Suprapubic skin (tissue), 4 donors: Measurements from ENCODE around the gene CADM2. TPM values are rescaled to one million over a fixed set of nuclear protein-coding genes. Genes with fewer than 3 reads are reported as not detected.

ENCODE experiments used
- DNase-seq, 2 donors: peaks; one replicate each; pipeline ENCODE4 v3.0.0-alpha.2; 2019; ENCODE audit warnings: low spot score in 2 of 2
- H3K27ac ChIP-seq: fragments of 200-600 bp; sonication (generic); one replicate; pipeline ENCODE4 v1.5.1; 2019
- H3K27me3 ChIP-seq: fragments of 200-600 bp; sonication (generic); one replicate; pipeline ENCODE4 v1.5.1; 2019
- H3K36me3 ChIP-seq: fragments of 200-600 bp; sonication (generic); one replicate; pipeline ENCODE4 v1.5.1; 2019
- H3K4me1 ChIP-seq: fragments of 200-600 bp; sonication (generic); one replicate; pipeline ENCODE4 v1.5.1; 2019
- H3K4me3 ChIP-seq: fragments of 200-600 bp; sonication (generic); one replicate; pipeline ENCODE4 v1.5.1; 2019; ENCODE audit warnings: mild to moderate bottlenecking
- H3K9me3 ChIP-seq: fragments of 200-600 bp; sonication (generic); one replicate; pipeline ENCODE4 v1.5.1; 2019
- CTCF ChIP-seq, 2 donors: fragments of 200-600 bp in 1 of 2; fragments of 450-650 bp in 1 of 2; sonication (generic) in 1 of 2; IDR thresholded peaks; one replicate each; pipeline ENCODE4 v1.5.1; 2016 to 2019; ENCODE audit warnings: antibody characterized with exemption in 2 of 2, mild to moderate bottlenecking in 1 of 2, moderate library complexity in 1 of 2
- EP300 ChIP-seq: sonication (generic); formaldehyde crosslinking; IDR thresholded peaks from one replicate; pipeline ENCODE4 v1.6.1; 2017; ENCODE audit warnings: antibody characterized with exemption
- POLR2A ChIP-seq, 2 donors: fragments of 450-650 bp; IDR thresholded peaks; one replicate each; pipeline ENCODE4 v1.6.1; 2017; ENCODE audit warnings: antibody characterized with exemption in 2 of 2, mild to moderate bottlenecking in 2 of 2, moderate library complexity in 2 of 2
- POLR2AphosphoS5 ChIP-seq, 3 donors: sonication (generic); formaldehyde crosslinking; IDR thresholded peaks; one replicate each; pipeline ENCODE4 v1.6.1; 2017; ENCODE audit warnings: antibody characterized with exemption in 3 of 3
- WGBS: methylation state at CpG from one replicate; pipeline ENCODE4 v1.1.5; 2018; 5-methylcytosine and 5-hydroxymethylcytosine counted together
- total RNA-seq, 4 donors: library from RNA; depleted of rRNA; stranded (reverse); fragments of >200 nt; gene quantifications; one replicate each; pipeline ENCODE4 v1.1.0, GENCODE V29; 2016

CADM2 gene
- total RNA-seq, 4 donors from 2014 or later, result 0.68 to 2.8 (median 1.4) TPM

GRCh38 chr3:85041562-85042055 lies 82.8 kb downstream of the CADM2 start:
- no peak for DNase-seq

GRCh38 chr3:85050821-85051220 lies 92.0 kb downstream of the CADM2 start:
- no peaks in the 10 kb centered on the region for H3K36me3 ChIP-seq
- H3K9me3 ChIP-seq, result no peaks in the 10 kb centered on the region
- no peaks in the 10 kb centered on the region for H3K4me1 ChIP-seq
- no peak for DNase-seq
- no peak overlapping the region for H3K27ac ChIP-seq
- no peak overlapping the region for H3K4me3 ChIP-seq
- WGBS, result 44% methylated on average over 4 of the region's 4 CpGs
- TF ChIP-seq EP300, result no peak
- no peak for TF ChIP-seq POLR2AphosphoS5 (IDR thresholded peaks at IDR 0.05)
- TF ChIP-seq POLR2A (IDR thresholded peaks at IDR 0.05), result no peak
- no peak for TF ChIP-seq CTCF (IDR thresholded peaks at IDR 0.05)
- no peaks in the 10 kb centered on the region for H3K27me3 ChIP-seq

More at GRCh38 chr3:85041562-85042055, 82.8 kb downstream of the CADM2 start:
- Histone ChIP-seq H3K27ac (no peak overlapping the region), H3K9me3 (no peaks in the 10 kb centered on the region), H3K27me3 (no peaks in the 10 kb centered on the region), H3K4me1 (no peaks in the 10 kb centered on the region), H3K4me3 (no peak overlapping the region), H3K36me3 (no peaks in the 10 kb centered on the region)
- TF ChIP-seq EP300 (no peak), CTCF (IDR thresholded peaks at IDR 0.05) (no peak), POLR2AphosphoS5 (IDR thresholded peaks at IDR 0.05) (no peak), POLR2A (IDR thresholded peaks at IDR 0.05) (no peak)
- WGBS, result 85% methylated on average over 2 of the region's 2 CpGs

- Histone ChIP-seq H3K36me3 (no peaks in the 10 kb centered on the region), H3K9me3 (no peaks in the 10 kb centered on the region), H3K4me3 (no peak overlapping the region), H3K27ac (no peak overlapping the region), H3K4me1 (no peaks in the 10 kb centered on the region), H3K27me3 (no peaks in the 10 kb centered on the region)
- TF ChIP-seq CTCF (IDR thresholded peaks at IDR 0.05) (no peak), POLR2AphosphoS5 (IDR thresholded peaks at IDR 0.05) (no peak), POLR2A (IDR thresholded peaks at IDR 0.05) (no peak), EP300 (no peak)
- no peak for DNase-seq
- 65% methylated on average over 1 of the region's 1 CpG for WGBS
Measured at GRCh38 chr3:85051786-85052185, 93.0 kb downstream of the CADM2 start.

- WGBS, result 89% methylated on average over 1 of the region's 1 CpG
- no peak overlapping the region for H3K4me3 ChIP-seq
- TF ChIP-seq EP300, result no peak
- TF ChIP-seq CTCF (IDR thresholded peaks at IDR 0.05), result no peak
- no peak for TF ChIP-seq POLR2A (IDR thresholded peaks at IDR 0.05)
- no peak for TF ChIP-seq POLR2AphosphoS5 (IDR thresholded peaks at IDR 0.05)
Measured at GRCh38 chr3:85053626-85054025, 94.8 kb downstream of the CADM2 start.

GRCh38 chr3:85054579-85054978 lies 95.8 kb downstream of the CADM2 start:
- Histone ChIP-seq H3K27ac (no peak overlapping the region), H3K36me3 (no peaks in the 10 kb centered on the region), H3K4me3 (no peak overlapping the region), H3K27me3 (no peaks in the 10 kb centered on the region), H3K9me3 (no peaks in the 10 kb centered on the region), H3K4me1 (no peaks in the 10 kb centered on the region)
- DNase-seq, result no peak
- no peak for TF ChIP-seq POLR2AphosphoS5 (IDR thresholded peaks at IDR 0.05)
- no peak for TF ChIP-seq CTCF (IDR thresholded peaks at IDR 0.05)
- TF ChIP-seq EP300, result no peak
- no peak for TF ChIP-seq POLR2A (IDR thresholded peaks at IDR 0.05)
- 76% methylated on average over 3 of the region's 3 CpGs for WGBS

More at GRCh38 chr3:85053626-85054025, 94.8 kb downstream of the CADM2 start:
- Histone ChIP-seq H3K27me3 (no peaks in the 10 kb centered on the region), H3K36me3 (no peaks in the 10 kb centered on the region), H3K27ac (no peak overlapping the region), H3K9me3 (no peaks in the 10 kb centered on the region), H3K4me1 (no peaks in the 10 kb centered on the region)
- no peak for DNase-seq
